ENCODE measurements around the gene PAX1.

PAX1 gene

DNA sequence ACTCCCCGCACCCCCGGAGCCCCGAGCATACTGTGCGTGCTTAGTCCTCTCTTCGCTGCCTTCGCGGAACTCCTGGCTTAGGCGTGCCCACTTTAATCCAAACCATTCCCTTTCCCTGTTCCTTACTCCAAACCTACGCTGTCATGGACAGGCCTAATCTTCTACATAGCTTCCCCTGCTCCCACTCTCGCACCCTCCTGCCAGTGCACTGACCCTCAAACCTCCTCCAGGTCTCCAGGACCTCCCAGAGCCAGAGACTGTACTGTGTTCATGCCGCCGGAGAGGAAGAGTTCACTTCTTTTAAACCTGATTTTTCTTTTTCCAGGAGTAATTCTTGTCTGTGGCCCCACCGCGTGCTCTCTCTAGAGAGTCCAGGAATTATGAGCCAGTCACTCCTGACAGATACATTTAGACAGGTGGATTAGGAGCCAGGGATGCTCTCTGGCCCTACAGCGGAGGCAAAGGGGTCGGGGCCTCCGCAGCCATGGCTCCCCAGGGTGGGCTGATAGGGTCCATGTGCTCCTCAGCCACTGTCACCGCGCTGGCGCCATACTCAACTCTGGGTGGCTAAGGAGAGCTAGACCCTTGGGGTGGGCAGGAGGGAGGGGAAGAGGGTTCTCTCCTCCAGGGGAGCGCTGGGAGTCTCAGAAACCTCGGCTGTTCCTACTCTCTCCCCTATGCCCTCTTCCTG, 1.6 kb upstream of the PAX1 start:
- no peak for DNase-seq

DNA sequence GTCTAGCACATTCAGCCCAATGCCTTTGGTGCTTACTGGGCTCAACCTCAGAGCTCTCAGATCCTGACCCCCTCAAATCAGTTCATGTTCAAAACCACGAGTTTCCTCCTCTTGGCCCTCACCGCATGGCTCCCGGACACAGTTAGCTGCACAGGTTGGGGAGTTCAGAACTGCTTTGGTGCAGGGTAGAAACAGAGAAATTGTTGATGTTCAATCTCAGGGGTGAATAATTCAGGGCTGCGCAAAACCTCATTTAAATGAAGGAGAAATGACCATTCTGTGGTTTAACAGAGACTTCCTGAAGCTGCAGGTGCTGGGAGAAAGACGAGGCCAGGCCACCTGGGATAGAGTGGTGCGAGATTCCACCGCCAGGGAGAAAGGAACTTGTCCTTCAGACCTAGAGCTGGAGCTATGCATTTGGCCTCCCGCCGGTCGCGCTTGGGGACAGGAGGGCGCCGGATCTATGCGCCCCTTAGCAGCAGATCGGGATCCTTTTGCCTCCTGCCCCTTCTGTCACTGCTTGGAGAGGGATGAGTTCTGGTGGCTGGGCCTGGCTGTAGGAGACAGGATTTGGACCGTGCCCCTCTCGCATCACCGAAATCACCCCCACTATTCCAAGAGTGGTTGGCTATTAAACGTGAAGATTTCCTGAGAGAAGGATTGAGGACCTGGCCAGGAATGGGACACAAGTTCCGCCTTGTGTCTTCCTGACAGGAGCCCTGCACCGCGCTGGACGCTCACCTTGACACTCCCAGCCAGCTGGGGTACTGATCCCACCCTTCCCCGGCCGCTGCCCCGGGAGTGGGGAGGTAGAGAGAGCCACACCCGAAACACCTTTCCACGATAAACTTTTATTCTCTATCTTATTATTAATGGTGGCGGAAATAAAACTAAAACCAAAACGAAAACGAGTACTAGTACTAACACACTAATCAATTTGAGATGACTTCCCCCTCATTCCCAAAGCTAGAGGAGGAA, 767 bp upstream of the PAX1 start:
- no peak for DNase-seq

DNA sequence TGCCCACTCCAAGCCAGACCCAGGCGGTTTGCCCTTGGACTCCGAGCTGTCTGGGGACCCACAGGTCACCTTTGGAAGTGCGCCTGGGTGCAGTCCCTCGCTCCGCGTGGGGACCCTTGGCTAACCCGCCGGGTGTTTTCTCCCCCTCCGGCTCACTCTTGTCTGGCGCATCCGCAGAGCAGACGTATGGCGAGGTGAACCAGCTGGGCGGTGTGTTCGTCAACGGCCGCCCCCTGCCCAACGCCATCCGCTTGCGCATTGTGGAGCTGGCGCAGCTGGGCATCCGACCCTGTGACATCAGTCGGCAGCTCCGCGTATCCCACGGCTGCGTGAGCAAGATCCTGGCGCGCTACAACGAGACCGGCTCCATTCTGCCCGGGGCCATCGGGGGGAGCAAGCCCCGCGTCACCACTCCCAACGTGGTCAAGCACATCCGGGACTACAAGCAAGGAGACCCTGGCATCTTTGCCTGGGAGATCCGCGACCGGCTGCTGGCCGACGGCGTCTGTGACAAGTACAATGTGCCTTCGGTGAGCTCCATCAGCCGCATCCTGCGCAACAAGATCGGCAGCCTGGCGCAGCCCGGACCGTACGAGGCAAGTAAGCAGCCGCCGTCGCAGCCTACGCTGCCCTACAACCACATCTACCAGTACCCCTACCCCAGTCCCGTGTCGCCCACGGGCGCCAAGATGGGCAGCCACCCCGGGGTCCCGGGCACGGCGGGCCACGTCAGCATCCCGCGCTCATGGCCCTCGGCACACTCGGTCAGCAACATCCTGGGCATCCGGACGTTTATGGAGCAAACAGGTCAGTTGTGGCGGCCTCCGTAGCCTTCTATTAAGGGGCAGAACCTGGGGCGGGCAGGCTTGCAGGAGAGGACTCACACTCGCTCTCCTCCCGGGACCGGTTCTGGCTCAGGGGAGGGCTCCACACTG, 1.1 kb downstream of the PAX1 start:
- DNase-seq, result no peak

DNA sequence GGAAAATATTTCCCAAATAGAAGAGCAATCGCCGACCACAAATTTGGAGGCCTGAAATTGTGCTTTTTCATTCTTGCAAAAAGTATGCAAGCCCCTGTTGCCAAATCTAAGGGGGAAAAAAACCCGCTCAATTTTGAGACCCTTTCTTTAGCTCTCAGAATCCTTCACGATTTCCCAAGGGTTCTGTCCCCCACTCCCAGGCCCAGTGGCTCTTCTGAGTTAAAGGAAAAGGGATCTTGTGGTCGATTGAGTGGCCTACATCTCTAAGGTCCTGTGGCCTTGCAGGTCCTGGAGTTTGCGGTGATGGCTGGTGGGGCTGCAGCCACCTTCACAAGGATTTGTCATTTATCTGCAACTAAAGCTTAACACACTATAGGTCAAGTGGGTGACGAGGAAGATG, 1.8 kb downstream of the PAX1 start:
- no peak for DNase-seq

DNA sequence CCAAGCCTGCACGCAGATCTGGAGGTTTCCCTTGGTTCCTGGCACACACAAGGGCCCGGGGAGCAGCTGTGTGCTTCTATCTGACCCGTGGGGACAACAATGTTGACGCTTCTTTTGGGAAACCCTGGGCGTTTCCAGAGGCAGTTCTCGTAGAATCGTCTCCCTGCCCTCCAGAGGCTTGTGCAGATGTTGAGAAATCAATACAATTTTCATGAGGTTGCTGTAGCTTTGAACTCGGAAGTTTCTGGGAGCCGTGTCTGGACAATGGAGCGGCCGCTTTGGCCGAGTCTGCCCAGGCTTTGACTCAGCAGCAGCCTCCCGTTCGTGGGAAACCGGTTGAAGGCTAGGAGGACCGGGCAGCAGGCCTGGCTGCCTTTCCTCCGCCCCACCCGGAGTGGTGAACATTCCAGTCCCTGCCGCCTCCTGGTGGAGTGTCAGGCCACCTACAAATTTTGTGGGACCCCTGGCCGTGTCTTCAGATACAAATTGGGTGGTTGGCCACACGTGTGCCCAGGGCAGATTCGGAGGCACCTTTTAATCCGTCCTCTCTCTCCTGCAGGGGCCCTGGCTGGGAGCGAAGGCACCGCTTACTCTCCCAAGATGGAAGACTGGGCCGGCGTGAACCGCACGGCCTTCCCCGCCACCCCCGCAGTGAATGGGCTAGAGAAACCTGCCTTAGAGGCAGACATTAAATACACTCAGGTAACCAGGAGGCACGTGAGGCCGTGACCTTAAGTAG, 2.7 kb downstream of the PAX1 start:
- no peak for DNase-seq

DNA sequence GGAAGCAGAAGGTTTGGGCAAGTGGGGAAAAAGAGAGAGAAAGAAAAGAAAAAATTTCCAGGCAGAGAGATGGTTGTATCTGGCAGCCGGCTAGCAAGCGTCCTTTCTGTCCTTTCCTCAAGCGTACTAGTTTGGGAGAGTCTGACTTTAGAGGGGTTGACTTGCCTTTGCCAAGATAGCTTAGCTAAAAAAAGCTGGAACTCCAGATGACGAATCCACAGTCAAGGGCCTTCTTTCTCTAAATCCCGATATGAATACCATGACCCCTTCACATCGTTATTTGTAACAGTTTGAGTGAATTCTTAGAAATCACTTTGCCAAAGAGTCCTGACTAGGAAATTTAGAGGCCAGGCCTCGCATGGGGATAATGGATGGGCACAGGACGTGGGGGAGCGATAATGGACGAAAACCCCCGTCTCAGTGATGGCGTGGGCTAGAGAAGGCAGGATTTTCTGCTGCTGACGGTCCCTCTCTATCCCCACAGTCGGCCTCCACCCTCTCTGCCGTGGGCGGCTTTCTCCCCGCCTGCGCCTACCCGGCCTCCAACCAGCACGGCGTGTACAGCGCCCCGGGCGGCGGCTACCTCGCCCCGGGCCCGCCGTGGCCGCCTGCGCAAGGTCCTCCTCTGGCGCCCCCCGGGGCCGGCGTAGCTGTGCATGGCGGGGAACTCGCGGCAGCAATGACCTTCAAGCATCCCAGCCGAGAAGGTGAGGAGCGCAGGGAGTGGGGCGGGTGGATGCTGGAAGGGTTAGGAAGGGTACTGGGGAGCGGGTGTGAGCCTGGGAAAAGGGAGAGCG, 3.5 kb downstream of the PAX1 start:
- DNase-seq, result no peak

DNA sequence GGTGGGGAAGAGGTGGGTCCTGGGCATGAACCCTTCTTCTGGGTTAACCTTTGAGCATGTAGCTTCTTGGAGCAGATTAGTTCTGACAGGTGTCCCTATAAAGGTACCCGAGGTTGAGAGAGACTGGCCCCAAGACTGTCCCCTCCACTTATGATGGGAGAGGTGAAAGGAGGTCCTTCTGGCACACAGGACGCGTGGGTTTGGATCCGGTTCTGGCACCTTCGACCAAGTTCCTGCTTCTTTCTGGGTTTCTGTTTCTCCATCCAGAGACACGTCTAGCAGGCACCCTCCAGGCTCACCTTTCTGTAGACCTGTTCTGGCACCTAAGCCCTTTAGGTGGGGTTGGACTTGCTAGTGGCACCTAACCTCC, 4.1 kb downstream of the PAX1 start:
- no peak for DNase-seq

DNA sequence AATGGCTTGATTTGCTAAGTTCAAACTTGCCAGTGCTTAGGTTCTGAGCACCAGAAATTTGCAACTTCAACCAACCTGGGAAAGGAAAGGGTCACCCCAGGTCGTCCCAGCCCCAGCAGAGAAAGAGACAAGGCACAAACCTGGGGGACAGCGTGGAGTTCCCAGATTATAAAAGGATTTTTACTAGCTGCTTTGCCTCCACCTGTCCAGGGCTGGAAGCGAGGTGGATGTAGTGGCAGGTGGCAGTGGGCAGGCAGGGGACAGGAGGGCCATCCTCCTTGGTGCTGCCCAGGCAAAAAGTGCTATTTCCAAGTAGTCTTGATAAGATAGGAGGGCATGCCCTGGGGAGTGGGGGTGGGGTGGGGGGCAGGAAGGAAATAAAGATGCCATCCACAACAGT, 4.9 kb downstream of the PAX1 start:
- no peak for DNase-seq

DNA sequence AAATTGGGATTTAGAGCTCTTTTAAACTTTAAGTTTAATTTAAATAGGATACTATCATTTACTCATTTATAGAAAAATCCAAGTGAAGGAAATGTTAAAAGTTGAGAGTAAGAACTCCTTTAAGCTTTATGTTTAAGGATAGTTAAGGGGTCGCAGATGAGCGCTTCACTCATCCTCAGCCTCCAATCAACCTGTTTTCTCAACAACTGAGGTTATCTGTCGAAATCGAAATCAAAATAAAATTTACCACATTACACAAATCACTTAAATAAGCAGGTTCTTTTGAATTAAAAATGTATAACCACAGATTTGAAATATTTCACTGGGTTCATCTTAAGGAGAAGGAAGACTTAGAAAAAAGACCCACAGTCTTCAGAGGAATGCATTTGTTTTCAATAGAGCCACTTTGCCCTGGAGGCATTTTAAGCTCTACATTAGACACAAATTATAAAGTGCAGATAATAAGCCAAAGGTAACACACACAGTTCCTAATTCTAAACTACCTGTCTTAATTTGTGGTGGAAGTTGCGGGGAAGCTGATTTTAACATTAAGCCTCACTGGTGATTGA, 5.5 kb downstream of the PAX1 start:
- no peak for DNase-seq

DNA sequence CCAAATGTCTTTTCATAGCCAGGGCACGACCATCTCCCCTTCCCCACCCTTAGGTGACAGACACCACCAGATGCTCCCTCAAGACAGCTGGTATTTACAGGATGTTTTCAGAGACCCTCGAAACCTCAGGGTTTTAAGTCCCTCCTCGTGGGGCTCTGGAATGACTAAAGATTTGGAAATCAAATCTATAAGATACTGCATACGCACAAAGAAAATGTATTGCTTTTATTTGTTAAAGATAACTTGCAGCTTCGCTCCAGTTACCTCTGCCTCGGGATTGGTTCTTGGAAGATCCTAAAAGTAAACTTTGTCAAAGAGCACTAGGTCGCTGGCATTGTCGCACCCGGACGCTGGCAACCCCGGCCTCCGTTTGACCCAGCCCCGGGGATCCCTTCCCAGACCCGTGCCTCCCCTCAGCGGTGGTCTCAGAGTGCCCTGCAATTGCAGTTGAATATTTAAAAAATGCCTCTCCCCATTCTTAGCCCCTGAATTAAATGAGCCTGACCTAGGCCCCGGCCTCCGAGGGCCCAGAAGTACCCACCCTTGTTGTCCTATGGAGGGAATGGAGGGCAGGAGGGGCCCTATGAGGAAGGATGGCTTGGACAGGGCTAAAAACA, 7.1 kb downstream of the PAX1 start:
- no peak for DNase-seq

DNA sequence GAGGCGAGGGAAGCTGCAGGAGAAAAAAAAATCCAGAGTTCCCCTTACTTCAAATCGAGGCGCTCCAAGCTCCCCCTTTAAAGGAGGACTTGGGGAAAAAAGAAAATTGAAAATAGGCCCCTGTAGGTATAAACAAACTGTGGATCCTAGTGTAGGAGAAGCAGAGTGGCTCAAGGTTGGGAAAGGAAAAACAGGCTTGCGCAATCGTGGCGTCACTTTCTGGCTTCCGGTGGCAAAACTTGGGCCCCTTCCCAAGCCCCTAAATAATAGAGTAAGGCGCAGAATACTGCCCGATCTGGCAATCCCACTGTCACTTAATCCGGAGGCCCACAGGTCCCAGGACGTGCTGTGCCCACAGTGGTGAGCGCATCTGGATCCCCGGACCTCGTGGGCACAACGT, 8.0 kb downstream of the PAX1 start:
- DNase-seq, result no peak

DNA sequence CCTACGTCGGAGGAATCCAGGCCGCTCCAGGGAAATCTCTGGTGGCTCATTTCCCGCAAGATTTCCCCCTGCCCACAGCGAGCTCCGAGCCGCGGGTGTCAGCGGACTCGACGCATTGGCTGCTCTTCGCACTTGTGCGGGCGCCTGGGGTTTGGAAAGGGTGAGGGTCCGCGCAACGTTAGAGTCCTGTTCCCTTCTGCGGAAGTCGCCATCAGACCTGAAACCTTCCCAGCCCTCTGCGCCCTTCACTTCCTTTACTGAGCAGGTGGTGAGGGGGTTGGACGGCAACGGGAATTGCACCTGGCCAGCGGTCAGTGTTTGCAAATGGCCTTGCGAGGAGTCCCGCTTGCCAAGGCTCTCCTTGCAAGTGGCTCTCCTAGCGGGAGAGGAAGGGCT, 8.4 kb downstream of the PAX1 start:
- DNase-seq, result no peak

DNA sequence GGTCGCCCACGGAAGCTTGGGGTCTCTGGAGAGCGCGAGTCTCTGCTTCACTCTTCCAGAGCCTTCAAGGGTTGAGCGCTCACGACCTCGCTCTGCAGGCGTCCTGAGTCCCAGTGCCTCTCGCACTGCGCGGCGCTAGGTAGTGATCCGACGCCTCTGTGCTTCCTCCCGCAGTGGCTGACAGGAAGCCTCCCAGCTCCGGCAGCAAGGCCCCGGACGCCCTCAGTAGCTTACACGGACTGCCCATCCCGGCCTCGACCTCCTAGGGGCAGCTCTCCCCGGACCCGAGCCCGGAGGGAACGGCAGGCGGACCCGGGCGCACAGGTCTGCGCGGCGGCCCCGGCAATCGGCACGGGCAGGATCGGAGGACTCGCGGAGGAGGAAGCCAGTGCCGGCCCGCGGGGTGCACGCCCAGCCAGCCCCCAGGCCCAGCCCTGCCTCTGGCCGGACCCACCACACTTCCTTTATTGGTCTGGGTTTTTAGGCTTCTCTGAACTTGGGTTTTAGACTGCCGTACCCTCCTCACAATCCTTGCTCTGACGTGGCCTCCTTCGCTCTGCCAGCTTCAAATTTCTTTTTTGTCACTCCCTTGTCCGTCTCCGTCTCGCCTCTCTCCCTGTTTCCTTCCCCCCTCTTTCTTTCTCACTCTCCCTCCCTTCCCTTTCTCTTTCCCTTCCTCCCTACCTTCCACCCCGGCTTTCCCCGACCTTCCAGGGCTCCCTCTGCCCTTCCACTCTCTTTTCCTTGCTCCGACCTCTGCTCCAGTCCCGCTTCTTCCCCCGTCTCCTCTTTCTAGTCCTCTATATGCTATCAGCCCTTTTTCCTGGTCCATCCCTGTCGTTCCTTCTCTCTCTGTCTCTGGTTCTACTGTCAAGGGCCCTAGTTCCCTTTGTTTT, 9.1 kb downstream of the PAX1 start:
- DNase-seq, result no peak

DNA sequence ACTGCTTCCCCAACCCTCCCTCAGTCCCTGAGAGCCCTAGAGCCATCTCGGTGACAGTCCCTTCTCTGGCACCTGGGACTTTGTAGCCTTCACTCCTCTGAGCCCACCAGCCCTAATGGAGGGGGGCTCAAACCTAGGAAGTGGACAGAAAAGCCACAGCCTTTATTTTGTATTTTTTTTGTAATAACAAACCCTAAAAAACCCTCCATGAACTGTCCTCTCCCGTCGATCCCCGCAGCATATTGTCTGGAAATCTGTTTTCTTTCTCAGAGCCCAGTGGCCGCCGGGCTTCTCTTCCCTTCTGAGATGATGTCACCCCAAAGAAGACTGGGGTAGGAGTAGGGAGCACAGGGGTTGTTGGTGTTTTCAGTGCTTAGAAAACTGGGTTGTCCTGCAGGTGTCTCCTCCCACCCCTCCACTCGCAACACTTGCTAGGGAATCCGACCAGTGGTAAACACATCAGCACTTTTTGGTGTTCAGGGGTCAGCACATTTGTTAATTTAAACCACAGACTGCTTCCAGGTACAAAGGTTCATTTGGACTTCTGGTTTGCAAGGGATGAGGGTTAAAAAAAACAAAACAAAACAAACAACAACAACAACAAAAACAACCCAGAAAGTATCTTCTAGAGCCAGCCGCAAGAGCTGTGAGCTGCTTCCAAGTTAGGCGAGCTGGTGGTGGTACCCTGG, 9.9 kb downstream of the PAX1 start:
- DNase-seq, result no peak

DNA sequence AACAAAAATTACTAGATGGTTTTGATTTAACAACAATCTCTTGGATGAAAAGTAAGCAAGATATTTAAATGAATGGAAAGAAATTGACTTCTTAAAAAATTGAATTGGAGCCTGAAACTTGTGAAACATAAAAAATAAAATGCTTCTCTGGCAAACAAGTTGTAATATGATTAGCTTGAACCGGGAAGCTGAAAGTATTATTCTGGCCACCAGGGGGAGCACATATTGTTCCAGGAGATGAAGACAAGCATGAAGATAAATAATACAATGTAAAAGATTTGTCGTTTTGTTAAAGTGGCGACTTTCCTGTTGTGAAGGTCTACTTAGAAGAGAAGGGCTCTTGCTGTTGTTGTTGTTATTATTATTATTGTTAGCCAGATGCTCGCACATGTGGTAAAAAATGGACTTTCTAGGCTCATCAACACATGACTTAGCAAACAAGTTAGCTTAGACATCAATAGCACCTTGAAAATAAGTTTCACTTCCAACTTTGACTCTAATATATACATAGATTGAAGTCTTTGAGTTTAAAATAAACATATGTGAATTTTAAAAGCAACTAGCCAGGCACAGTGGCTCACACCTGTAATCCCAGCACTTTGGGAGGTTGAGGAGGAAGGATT, 14.2 kb downstream of the PAX1 start:
- peak; percentile 13 for DNase-seq

DNA sequence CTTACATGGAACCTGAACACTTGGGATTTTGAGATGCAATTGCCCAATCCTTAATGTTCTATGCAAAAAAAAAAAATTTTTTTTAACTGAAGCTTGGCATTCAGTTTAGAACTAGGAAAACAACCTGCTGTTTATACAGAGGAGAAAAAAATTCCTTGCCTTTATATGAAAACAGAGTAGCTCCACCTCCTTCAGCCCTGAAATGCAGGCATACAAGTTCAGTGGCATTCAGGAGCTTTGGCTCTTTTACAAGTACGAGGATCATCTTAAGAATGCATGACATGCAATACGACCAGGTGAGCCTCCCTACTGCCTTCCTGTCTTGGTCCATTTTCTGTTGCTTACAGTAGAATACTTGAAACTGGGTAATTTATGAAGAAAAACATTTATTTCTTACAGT, 20.4 kb downstream of the PAX1 start:
- no peak for DNase-seq

DNA sequence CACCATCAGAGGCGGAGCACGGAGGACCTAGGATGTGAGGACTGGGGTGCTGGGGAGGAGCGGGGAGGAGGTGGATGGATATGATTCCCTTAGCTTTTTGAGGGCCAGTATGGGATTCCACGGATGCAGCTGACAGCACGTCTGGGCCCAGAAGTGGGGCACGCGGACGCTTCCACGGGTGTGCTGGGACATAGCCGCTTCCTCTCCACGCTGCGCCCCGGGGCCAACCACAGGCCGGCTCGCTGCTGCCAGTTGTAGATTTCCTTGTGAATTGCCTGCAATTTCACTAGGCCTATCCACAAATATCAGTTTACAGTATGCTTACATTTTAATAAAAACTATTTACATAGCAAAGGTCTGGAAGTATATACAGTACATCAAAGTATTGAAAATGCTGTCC, 23.9 kb downstream of the PAX1 start:
- DNase-seq, result no peak

DNA sequence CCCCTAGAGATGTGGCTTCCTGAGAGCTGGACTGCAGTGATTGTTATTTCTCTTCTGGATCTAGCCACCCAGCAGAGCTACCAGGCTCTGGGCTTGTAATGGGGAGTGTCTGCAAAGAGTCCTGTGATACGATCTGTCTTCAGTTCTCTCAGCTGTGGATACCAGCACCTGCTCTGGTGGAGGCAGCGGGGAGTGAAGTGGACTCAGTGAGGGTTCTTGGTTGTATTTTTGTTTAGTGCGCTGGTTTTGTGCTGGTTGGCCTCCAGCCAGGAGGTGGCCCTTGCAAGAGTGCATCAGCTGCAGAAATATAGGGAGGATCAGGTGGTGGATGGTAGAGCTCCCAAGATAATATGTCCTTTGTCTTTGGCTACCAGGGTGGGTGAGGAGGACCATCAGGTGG, 33.7 kb downstream of the PAX1 start:
- no peak for DNase-seq

DNA sequence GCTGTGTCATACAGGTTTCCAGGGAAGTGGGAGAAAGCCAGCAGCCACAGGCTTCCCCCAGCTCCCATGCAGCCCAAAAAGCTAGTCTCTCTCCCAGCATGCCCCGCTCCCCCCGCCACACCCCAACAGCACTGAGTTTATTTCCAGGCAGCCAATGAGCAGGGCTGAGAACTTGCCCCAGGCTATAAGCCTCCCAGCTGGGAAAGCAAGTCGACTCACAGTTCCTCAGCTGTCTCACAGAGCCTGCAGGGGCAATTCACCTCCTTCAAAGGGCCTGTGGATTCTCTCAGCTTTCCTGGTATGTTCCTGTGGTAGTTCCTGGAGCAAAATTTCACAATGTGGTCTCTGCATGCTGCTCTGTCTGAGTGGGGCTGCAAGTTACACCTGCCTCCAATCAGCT, 34.2 kb downstream of the PAX1 start:
- no peak for DNase-seq

Data from CD4-positive, alpha-beta T cell treated with Interleukin-17A for 1 hour (primary cell).